Tibial artery (tissue), 4 donors: ENCODE measurements around the gene HSPB6.
A peak's percentile ranks its signal among the peaks of the same experiment; 100 is the strongest.

ENCODE experiments used
- DNase-seq, 2 donors: peaks; one replicate each; pipeline ENCODE4 v3.0.0-alpha.2; 2019
- H3K27ac ChIP-seq, 2 donors: fragments of 200-600 bp; sonication (generic) in 1 of 2; 1 replicate in 1 of 2; 2 replicates in 1 of 2; pipeline ENCODE4 v1.5.1; 2018 to 2019; ENCODE audit warnings: mild to moderate bottlenecking in 1 of 2
- H3K27me3 ChIP-seq, 2 donors: fragments of 200-600 bp; sonication (generic) in 1 of 2; one replicate each; pipeline versions ENCODE4 v1.5.1 to v1.6.0; 2016 to 2019
- H3K36me3 ChIP-seq, 3 donors: fragments of 200-600 bp; sonication (generic) in 2 of 3; one replicate each; pipeline ENCODE4 v1.5.1; 2016 to 2019; ENCODE audit warnings: mild to moderate bottlenecking in 2 of 3
- H3K4me1 ChIP-seq, 4 donors: fragments of 200-600 bp; sonication (generic) in 2 of 4; 1 replicate in 3 of 4; 2 replicates in 1 of 4; pipeline ENCODE4 v1.5.1; 2016 to 2019
- H3K4me3 ChIP-seq, 2 donors: fragments of 200-600 bp; sonication (generic) in 1 of 2; 1 replicate in 1 of 2; 2 replicates in 1 of 2; pipeline ENCODE4 v1.5.1; 2018 to 2019; ENCODE audit warnings: mild to moderate bottlenecking in 2 of 2
- H3K9me3 ChIP-seq, 3 donors: fragments of 200-600 bp; sonication (generic) in 1 of 3; one replicate each; pipeline ENCODE4 v1.5.1; 2016 to 2019
- CTCF ChIP-seq, 2 experiments: fragments of 200-600 bp in 1 of 2; fragments of 450-650 bp in 1 of 2; IDR thresholded peaks; one replicate each; pipeline ENCODE4 v1.5.1; 2017 to 2019; ENCODE audit warnings: antibody characterized with exemption in 2 of 2, mild to moderate bottlenecking in 1 of 2, moderate library complexity in 1 of 2
- intact Hi-C: fragments of 100-400 bp; cut with DNase I; formaldehyde crosslinking; loops from one replicate; pipeline ENCODE4 v1.15.0; 2023; ENCODE audit warnings: low total_unique reads

HSPB6 gene

GRCh38 chr19:35716801-35717664 lies 39.8 kb downstream of the HSPB6 start:
- H3K9me3 ChIP-seq: no peaks in the 10 kb centered on the region
- peak; percentile 96 to 98 for DNase-seq
- intact Hi-C loops: loop anchor here (2.0 to 10.0 kb wide), 4 partner anchors 24 to 592 kb away; partner anchors contain the start of genes HSPB6, PROSER3 and TMEM147
- H3K27ac ChIP-seq: peak overlapping the region; percentile 86
- H3K4me1 ChIP-seq: peaks cover 0 to 36% (median 26%) of the 10 kb centered on the region in 4 donors
- H3K27me3 ChIP-seq: no peaks in the 10 kb centered on the region
- H3K36me3 ChIP-seq: peaks cover 9 to 27% (median 18%) of the 10 kb centered on the region in 3 donors
- peak overlapping the region; percentile 64 to 95 for H3K4me3 ChIP-seq
- peak; percentile 87 to 93 for TF ChIP-seq CTCF (IDR thresholded peaks at IDR 0.05)

- TF ChIP-seq CTCF (IDR thresholded peaks at IDR 0.05): no peak
- Histone ChIP-seq H3K4me1 (peaks cover 0 to 32% (median 24%) of the 10 kb centered on the region in 4 donors), H3K27ac (peak overlapping the region; percentile 86), H3K27me3 (no peaks in the 10 kb centered on the region), H3K9me3 (no peaks in the 10 kb centered on the region), H3K4me3 (peak overlapping the region; percentile 64 to 95), H3K36me3 (peaks cover under 1 to 19% (median 9%) of the 10 kb centered on the region in 3 donors)
- intact Hi-C loops: loop anchor here (2.0 to 10.0 kb wide), 4 partner anchors 23 to 591 kb away; partner anchors contain the start of genes HSPB6, PROSER3 and TMEM147
- peak; percentile 42 to 82 for DNase-seq
Observed at GRCh38 chr19:35715981-35716800, 40.6 kb downstream of the HSPB6 start.

GRCh38 chr19:35715355-35715809 lies 41.4 kb downstream of the HSPB6 start:
- Histone ChIP-seq H3K4me3 (peak overlapping the region in 1 of 2 donors; percentile 64), H3K9me3 (no peaks in the 10 kb centered on the region), H3K27me3 (no peaks in the 10 kb centered on the region), H3K27ac (peak overlapping the region; percentile 86), H3K4me1 (peaks cover 0 to 32% (median 24%) of the 10 kb centered on the region in 4 donors), H3K36me3 (peaks cover 0 to 11% (median 1%) of the 10 kb centered on the region in 3 donors)
- no peak for TF ChIP-seq CTCF (IDR thresholded peaks at IDR 0.05)
- DNase-seq: no peak
- intact Hi-C loops: loop anchor here (5.0 to 10.0 kb wide), 3 partner anchors 42 to 591 kb away; partner anchors contain the start of genes HSPB6, PROSER3 and TMEM147

GRCh38 chr19:35714601-35715354 lies 42.1 kb downstream of the HSPB6 start:
- TF ChIP-seq CTCF (IDR thresholded peaks at IDR 0.05): no peak
- DNase-seq: no peak
- H3K9me3 ChIP-seq: no peaks in the 10 kb centered on the region
- H3K4me1 ChIP-seq: peaks cover 0 to 29% (median 22%) of the 10 kb centered on the region in 4 donors
- intact Hi-C loops: loop anchor here (5.0 to 10.0 kb wide), 3 partner anchors 43 to 590 kb away; partner anchors contain the start of genes HSPB6, PROSER3 and TMEM147
- H3K27me3 ChIP-seq: no peaks in the 10 kb centered on the region
- peaks cover 0 to 5% (median 0%) of the 10 kb centered on the region in 3 donors for H3K36me3 ChIP-seq
- H3K27ac ChIP-seq: no peak overlapping the region
- H3K4me3 ChIP-seq: no peak overlapping the region
